Uterus (tissue), 4 donors: ENCODE data around the gene HLCS. TPM values are rescaled to one million over a fixed set of nuclear protein-coding genes. Genes with fewer than 3 reads are reported as not detected.

Experiments used
- DNase-seq, 2 donors: peaks; one replicate each; pipeline ENCODE4 v3.0.0-alpha.2; 2019 to 2020
- H3K27ac ChIP-seq, 2 donors: fragments of 200-600 bp; sonication (generic); 1 replicate in 1 of 2; 2 replicates in 1 of 2; pipeline ENCODE4 v1.5.1; 2016 to 2018
- H3K27me3 ChIP-seq, 2 donors: fragments of 200-600 bp; sonication (generic); one replicate each; pipeline ENCODE4 v1.5.1; 2018 to 2019; ENCODE audit warnings: control low read depth in 1 of 2
- H3K36me3 ChIP-seq, 2 donors: fragments of 200-600 bp; sonication (generic); one replicate each; pipeline ENCODE4 v1.5.1; 2019; ENCODE audit warnings: control low read depth in 1 of 2
- H3K4me1 ChIP-seq, 2 donors: fragments of 200-600 bp; sonication (generic); one replicate each; pipeline ENCODE4 v1.5.1; 2018 to 2019; ENCODE audit warnings: control low read depth in 1 of 2
- H3K4me3 ChIP-seq, 2 donors: fragments of 200-600 bp; sonication (generic); 1 replicate in 1 of 2; 2 replicates in 1 of 2; pipeline ENCODE4 v1.5.1; 2018 to 2019; ENCODE audit warnings: mild to moderate bottlenecking in 1 of 2
- H3K9me3 ChIP-seq, 2 donors: fragments of 200-600 bp; sonication (generic); one replicate each; pipeline ENCODE4 v1.5.1; 2019; ENCODE audit warnings: control low read depth in 1 of 2
- CTCF ChIP-seq, 4 experiments: fragments of 200-600 bp in 2 of 4; fragments of 450-650 bp in 2 of 4; sonication (generic) in 2 of 4; IDR thresholded peaks; one replicate each; pipeline ENCODE4 v1.5.1; 2016 to 2019; ENCODE audit warnings: antibody characterized with exemption in 4 of 4, mild to moderate bottlenecking in 2 of 4, moderate library complexity in 1 of 4
- POLR2A ChIP-seq, 2 donors: fragments of 450-650 bp; IDR thresholded peaks; one replicate each; pipeline ENCODE4 v1.6.1; 2016; ENCODE audit warnings: antibody characterized with exemption in 2 of 2, mild to moderate bottlenecking in 1 of 2, moderate library complexity in 1 of 2
- intact Hi-C: fragments of 100-400 bp; cut with DNase I; formaldehyde crosslinking; loops from one replicate; pipeline ENCODE4 v1.15.1; 2023; ENCODE audit warnings: low total_unique reads
- total RNA-seq, 4 donors: library from RNA; depleted of rRNA in 3 of 4; stranded (reverse); fragments of >200 nt in 3 of 4; gene quantifications; one replicate each; pipeline versions ENCODE4 v1.1.0 to v1.2.4, GENCODE V29; 2014 to 2023
- donor health status: DM: yes; HTN: yes; CAD: no.

Gene HLCS
- total RNA-seq, 4 donors from 2014 or later, result 3.8 to 31.4 (median 15.4) TPM

- Histone ChIP-seq H3K27me3 (no peaks in the 10 kb centered on the region), H3K27ac (no peak overlapping the region), H3K36me3 (no peaks in the 10 kb centered on the region), H3K4me1 (no peaks in the 10 kb centered on the region), H3K4me3 (no peak overlapping the region), H3K9me3 (no peaks in the 10 kb centered on the region)
- no peak for TF ChIP-seq CTCF (IDR thresholded peaks at IDR 0.05)
- TF ChIP-seq POLR2A (IDR thresholded peaks at IDR 0.05), result no peak
- no peak for DNase-seq
- intact Hi-C loops, result no loop called here
These were observed 174.6 kb downstream of the HLCS start for GRCh38 chr21:36791695-36792470.

- Histone ChIP-seq H3K4me3 (no peak overlapping the region), H3K27me3 (no peaks in the 10 kb centered on the region), H3K36me3 (no peaks in the 10 kb centered on the region), H3K4me1 (no peaks in the 10 kb centered on the region), H3K27ac (no peak overlapping the region), H3K9me3 (no peaks in the 10 kb centered on the region)
- intact Hi-C loops, result no loop called here
- DNase-seq, result no peak
- TF ChIP-seq CTCF (IDR thresholded peaks at IDR 0.05) (no peak), POLR2A (IDR thresholded peaks at IDR 0.05) (no peak)
These were observed 175.3 kb downstream of the HLCS start for GRCh38 chr21:36791180-36791579.

GRCh38 chr21:36790616-36791015, 175.9 kb downstream of the HLCS start:
- Histone ChIP-seq H3K4me3 (no peak overlapping the region), H3K27me3 (no peaks in the 10 kb centered on the region), H3K36me3 (no peaks in the 10 kb centered on the region), H3K27ac (no peak overlapping the region), H3K4me1 (no peaks in the 10 kb centered on the region), H3K9me3 (no peaks in the 10 kb centered on the region)
- no peak for DNase-seq
- TF ChIP-seq CTCF (IDR thresholded peaks at IDR 0.05), result no peak
- no peak for TF ChIP-seq POLR2A (IDR thresholded peaks at IDR 0.05)
- intact Hi-C loops, result no loop called here

GRCh38 chr21:36788120-36788638, 178.3 kb downstream of the HLCS start:
- no peak for DNase-seq
- TF ChIP-seq CTCF (IDR thresholded peaks at IDR 0.05), result no peak
- TF ChIP-seq POLR2A (IDR thresholded peaks at IDR 0.05), result no peak
- no peaks in the 10 kb centered on the region for H3K27me3 ChIP-seq
- no peaks in the 10 kb centered on the region for H3K9me3 ChIP-seq
- no peaks in the 10 kb centered on the region for H3K4me1 ChIP-seq
- intact Hi-C loops, result no loop called here
- no peak overlapping the region for H3K27ac ChIP-seq
- H3K36me3 ChIP-seq, result no peaks in the 10 kb centered on the region
- no peak overlapping the region for H3K4me3 ChIP-seq

GRCh38 chr21:36786186-36786585, 180.3 kb downstream of the HLCS start:
- Histone ChIP-seq H3K4me3 (no peak overlapping the region), H3K4me1 (no peaks in the 10 kb centered on the region), H3K9me3 (no peaks in the 10 kb centered on the region), H3K36me3 (no peaks in the 10 kb centered on the region), H3K27me3 (no peaks in the 10 kb centered on the region), H3K27ac (no peak overlapping the region)
- DNase-seq, result no peak
- TF ChIP-seq CTCF (IDR thresholded peaks at IDR 0.05) (no peak), POLR2A (IDR thresholded peaks at IDR 0.05) (no peak)
- intact Hi-C loops, result no loop called here
